Loucy (cell line): ENCODE data around the gene TUBA1A.

Experiments
- H2AFZ ChIP-seq: fragments of 200-600 bp; sonication (generic); 2 replicates; pipeline ENCODE4 v1.6.0; 2016; ENCODE audit warnings: antibody characterized with exemption, mild to moderate bottlenecking, low read length, moderate library complexity
- H3F3A ChIP-seq: fragments of 200-600 bp; 2 replicates; pipeline ENCODE4 v1.6.0; 2016; ENCODE audit warnings: antibody characterized with exemption, low read depth, mild to moderate bottlenecking
- H3K27me3 ChIP-seq: fragments of 200-600 bp; sonication (generic); 2 replicates; pipeline ENCODE4 v1.6.1; 2014; ENCODE audit warnings: low read length, mild to moderate bottlenecking; ENCODE audit not compliant: insufficient read depth, poor library complexity, severe bottlenecking
- H3K36me3 ChIP-seq: fragments of 200-600 bp; sonication (generic); 2 replicates; pipeline ENCODE4 v1.6.1; 2016; ENCODE audit warnings: low read length; ENCODE audit not compliant: insufficient read depth
- H3K4me1 ChIP-seq: fragments of 200-600 bp; sonication (generic); 2 replicates; pipeline ENCODE4 v1.5.1; 2014; ENCODE audit warnings: low read length, mild to moderate bottlenecking; ENCODE audit not compliant: insufficient read depth, poor library complexity, severe bottlenecking
- H3K4me2 ChIP-seq: fragments of 200-600 bp; sonication (generic); 2 replicates; pipeline ENCODE4 v1.6.0; 2014; ENCODE audit warnings: antibody characterized with exemption, low read length, low read depth, mild to moderate bottlenecking; ENCODE audit not compliant: poor library complexity, severe bottlenecking
- H3K4me3 ChIP-seq: fragments of 200-600 bp; sonication (generic); 2 replicates; pipeline ENCODE4 v1.5.1; 2014; ENCODE audit warnings: low read length, mild to moderate bottlenecking, mixed read lengths; ENCODE audit not compliant: poor library complexity, severe bottlenecking
- H3K79me2 ChIP-seq: fragments of 200-600 bp; sonication (generic); 2 replicates; pipeline ENCODE4 v1.6.1; 2014; ENCODE audit warnings: low read length; ENCODE audit not compliant: insufficient read depth
- H3K9ac ChIP-seq: fragments of 200-600 bp; sonication (generic); 2 replicates; pipeline ENCODE4 v1.6.0; 2014; ENCODE audit warnings: mild to moderate bottlenecking, low read depth, low read length, moderate library complexity; ENCODE audit not compliant: poor library complexity, severe bottlenecking
- H3K9me2 ChIP-seq: fragments of 200-600 bp; sonication (generic); replicated peaks from 2 replicates; pipeline ENCODE4 v1.6.1; 2016; ENCODE audit warnings: low read depth, low read length, mixed read lengths
- H3K9me3 ChIP-seq: fragments of 200-600 bp; sonication (generic); 2 replicates; pipeline ENCODE4 v1.6.1; 2014; ENCODE audit warnings: mild to moderate bottlenecking, antibody characterized with exemption, low read length, low read depth; ENCODE audit not compliant: insufficient read depth
- H4K20me1 ChIP-seq: fragments of 200-600 bp; sonication (generic); 2 replicates; pipeline ENCODE4 v1.6.0; 2014; ENCODE audit warnings: antibody characterized with exemption, low read length, mild to moderate bottlenecking; ENCODE audit not compliant: insufficient read depth, poor library complexity, severe bottlenecking
- EZH2phosphoT487 ChIP-seq: fragments of 200-600 bp; IDR thresholded peaks from 2 replicates; pipeline ENCODE4 v1.6.1; 2018; ENCODE audit warnings: antibody characterized with exemption, mild to moderate bottlenecking, moderate library complexity, borderline replicate concordance
- TF ChIP-seq, protein P1 (sequence below): fragments of 200-600 bp; sonication (generic); conservative IDR thresholded peaks from 2 replicates; pipeline ENCODE4 v1.5.1; 2014; ENCODE audit warnings: mild to moderate bottlenecking, antibody characterized with exemption, low read length

TUBA1A gene

DNA sequence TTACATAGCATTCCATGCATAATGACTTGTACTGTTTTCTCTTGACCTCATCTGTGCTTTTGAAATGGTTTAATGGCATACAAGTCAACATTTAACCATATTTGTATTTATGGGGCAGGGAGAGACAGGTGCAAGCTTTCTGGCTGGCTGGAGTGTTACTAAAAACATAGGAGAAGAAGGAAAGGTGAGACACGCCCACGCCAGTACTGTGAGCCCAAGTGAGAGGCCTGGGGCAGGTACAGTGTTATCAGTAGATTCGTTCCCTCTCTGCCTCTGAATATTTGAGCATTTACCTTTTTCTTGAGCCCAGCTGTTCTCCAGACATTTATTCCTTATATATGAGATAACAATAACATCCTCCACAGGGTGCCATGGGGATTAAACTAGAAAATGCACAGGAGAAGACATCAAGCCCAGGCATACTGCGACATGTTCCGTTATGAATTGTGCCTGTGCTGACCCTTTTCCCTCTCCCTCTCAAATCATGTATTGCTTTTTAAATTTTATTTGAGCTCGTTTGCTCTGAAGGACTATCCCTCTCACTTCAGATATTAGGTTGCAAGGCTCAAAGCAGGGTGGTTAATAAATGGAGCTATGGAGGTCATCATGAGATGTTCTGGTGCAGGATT, 41.4 kb upstream of the TUBA1A start:
- TF ChIP-seq EZH2phosphoT487 = no peak
- TF ChIP-seq, protein P1, sequence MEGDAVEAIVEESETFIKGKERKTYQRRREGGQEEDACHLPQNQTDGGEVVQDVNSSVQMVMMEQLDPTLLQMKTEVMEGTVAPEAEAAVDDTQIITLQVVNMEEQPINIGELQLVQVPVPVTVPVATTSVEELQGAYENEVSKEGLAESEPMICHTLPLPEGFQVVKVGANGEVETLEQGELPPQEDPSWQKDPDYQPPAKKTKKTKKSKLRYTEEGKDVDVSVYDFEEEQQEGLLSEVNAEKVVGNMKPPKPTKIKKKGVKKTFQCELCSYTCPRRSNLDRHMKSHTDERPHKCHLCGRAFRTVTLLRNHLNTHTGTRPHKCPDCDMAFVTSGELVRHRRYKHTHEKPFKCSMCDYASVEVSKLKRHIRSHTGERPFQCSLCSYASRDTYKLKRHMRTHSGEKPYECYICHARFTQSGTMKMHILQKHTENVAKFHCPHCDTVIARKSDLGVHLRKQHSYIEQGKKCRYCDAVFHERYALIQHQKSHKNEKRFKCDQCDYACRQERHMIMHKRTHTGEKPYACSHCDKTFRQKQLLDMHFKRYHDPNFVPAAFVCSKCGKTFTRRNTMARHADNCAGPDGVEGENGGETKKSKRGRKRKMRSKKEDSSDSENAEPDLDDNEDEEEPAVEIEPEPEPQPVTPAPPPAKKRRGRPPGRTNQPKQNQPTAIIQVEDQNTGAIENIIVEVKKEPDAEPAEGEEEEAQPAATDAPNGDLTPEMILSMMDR = no peak
- no peaks in the 10 kb centered on the region for H3F3A ChIP-seq

DNA sequence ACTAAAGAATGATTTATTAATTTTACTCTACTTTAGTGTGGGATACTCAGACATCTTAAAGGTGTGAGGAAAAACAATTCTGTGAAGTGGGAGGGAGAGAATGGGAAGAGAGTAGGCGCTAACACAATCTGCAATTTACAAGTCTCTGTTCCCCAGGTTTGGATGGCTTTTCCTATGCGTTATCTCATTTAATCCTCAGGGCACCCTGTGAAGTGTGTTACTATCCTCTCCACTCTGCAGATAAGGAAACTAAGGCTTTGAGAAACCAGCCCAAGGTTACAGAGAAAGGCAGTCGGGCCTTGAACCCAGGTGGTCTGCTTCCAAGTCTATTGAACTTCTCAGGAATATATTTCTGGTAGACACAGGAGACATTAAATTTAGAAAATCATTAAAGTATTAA, 39.8 kb upstream of the TUBA1A start:
- H3K79me2 ChIP-seq = no peaks in the 10 kb centered on the region
- H4K20me1 ChIP-seq = no peaks in the 10 kb centered on the region
- H3K4me3 ChIP-seq = no peak overlapping the region
- no peak overlapping the region for H3K4me2 ChIP-seq
- no peaks in the 10 kb centered on the region for H3F3A ChIP-seq
- H3K9ac ChIP-seq = no peak overlapping the region
- peaks cover 4% of the 10 kb centered on the region for H3K4me1 ChIP-seq
- H3K9me2 ChIP-seq = no peaks in the 10 kb centered on the region
- no peak for TF ChIP-seq EZH2phosphoT487
- TF ChIP-seq, protein P1 = no peak
- no peaks in the 10 kb centered on the region for H3K36me3 ChIP-seq
- no peaks in the 10 kb centered on the region for H3K9me3 ChIP-seq
- no peak overlapping the region for H2AFZ ChIP-seq
- no peaks in the 10 kb centered on the region for H3K27me3 ChIP-seq

More for the DNA sequence above, 41.4 kb upstream of the TUBA1A start:
- Histone ChIP-seq H3K79me2 (no peaks in the 10 kb centered on the region), H2AFZ (no peak overlapping the region), H3K9ac (no peak overlapping the region), H4K20me1 (no peaks in the 10 kb centered on the region), H3K36me3 (no peaks in the 10 kb centered on the region), H3K9me2 (no peaks in the 10 kb centered on the region), H3K4me2 (no peak overlapping the region), H3K4me3 (no peak overlapping the region), H3K9me3 (no peaks in the 10 kb centered on the region), H3K27me3 (no peaks in the 10 kb centered on the region), H3K4me1 (peaks cover 9% of the 10 kb centered on the region)

DNA sequence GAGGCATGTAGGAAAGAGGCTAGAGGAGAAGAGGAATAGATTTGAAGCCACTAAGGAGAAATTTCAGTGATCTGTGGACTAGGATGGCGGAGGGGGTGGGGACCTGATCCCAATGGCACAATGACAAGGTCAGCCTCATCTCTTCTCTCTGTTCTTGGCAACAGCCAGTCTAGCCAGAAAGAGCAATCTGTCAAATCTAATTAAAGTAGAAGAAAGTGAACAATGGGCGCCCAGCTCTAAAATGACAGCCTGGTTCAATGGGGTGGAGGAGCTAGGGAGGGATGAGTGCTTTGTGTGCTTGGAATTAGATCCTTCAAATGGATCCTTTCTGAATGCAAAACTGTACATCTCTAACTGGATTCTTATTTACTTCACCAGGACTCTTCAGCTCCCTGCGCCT, 38.8 kb upstream of the TUBA1A start:
- Histone ChIP-seq H2AFZ (no peak overlapping the region), H3K79me2 (no peaks in the 10 kb centered on the region), H3F3A (no peaks in the 10 kb centered on the region), H3K4me2 (no peak overlapping the region), H4K20me1 (no peaks in the 10 kb centered on the region), H3K27me3 (no peaks in the 10 kb centered on the region), H3K9me3 (no peaks in the 10 kb centered on the region), H3K4me1 (peaks cover 4% of the 10 kb centered on the region), H3K4me3 (no peak overlapping the region), H3K9me2 (no peaks in the 10 kb centered on the region), H3K36me3 (no peaks in the 10 kb centered on the region), H3K9ac (no peak overlapping the region)
- no peak for TF ChIP-seq EZH2phosphoT487
- TF ChIP-seq, protein P1 = no peak
